Tibial nerve (tissue), 4 donors: ENCODE measurements around the gene POU6F1. TPM values are rescaled to one million over a fixed set of nuclear protein-coding genes. Genes with fewer than 3 reads are reported as not detected.
"Not testable (repeated sequence)": the region's sequence is repeated elsewhere in the genome, so short reads cannot be mapped to it uniquely, and the experiment has no call there.

Experiments
- DNase-seq, 2 donors: peaks; one replicate each; pipeline ENCODE4 v3.0.0-alpha.2; 2019; ENCODE audit warnings: low spot score in 2 of 2
- H3K27ac ChIP-seq, 4 donors: fragments of 200-600 bp; sonication (generic) in 3 of 4; one replicate each; pipeline ENCODE4 v1.5.1; 2017 to 2019; ENCODE audit warnings: mild to moderate bottlenecking in 1 of 4
- H3K27me3 ChIP-seq, 2 donors: fragments of 200-600 bp; sonication (generic) in 1 of 2; one replicate each; pipeline versions ENCODE4 v1.5.1 to v1.6.0; 2017 to 2019
- H3K36me3 ChIP-seq, 3 donors: fragments of 200-600 bp; sonication (generic); one replicate each; pipeline ENCODE4 v1.5.1; 2018 to 2019
- H3K4me1 ChIP-seq, 4 donors: fragments of 200-600 bp; sonication (generic) in 3 of 4; one replicate each; pipeline ENCODE4 v1.5.1; 2017 to 2019
- H3K4me3 ChIP-seq, 4 donors: fragments of 200-600 bp; sonication (generic) in 3 of 4; one replicate each; pipeline ENCODE4 v1.5.1; 2017 to 2019; ENCODE audit warnings: mild to moderate bottlenecking in 1 of 4, moderate library complexity in 1 of 4
- H3K9me3 ChIP-seq, 4 donors: fragments of 200-600 bp; sonication (generic) in 3 of 4; one replicate each; pipeline ENCODE4 v1.5.1; 2017 to 2019
- CTCF ChIP-seq, 5 experiments: fragments of 200-600 bp in 3 of 5; fragments of 450-650 bp in 2 of 5; sonication (generic) in 3 of 5; IDR thresholded peaks; one replicate each; pipeline ENCODE4 v1.5.1; 2016 to 2019; ENCODE audit warnings: antibody characterized with exemption in 5 of 5, mild to moderate bottlenecking in 3 of 5, moderate library complexity in 2 of 5
- EP300 ChIP-seq, 2 donors: sonication (generic); formaldehyde crosslinking; IDR thresholded peaks; one replicate each; pipeline ENCODE4 v1.6.1; 2017; ENCODE audit warnings: antibody characterized with exemption in 2 of 2, mild to moderate bottlenecking in 1 of 2
- POLR2A ChIP-seq, 2 donors: fragments of 450-650 bp; IDR thresholded peaks; one replicate each; pipeline ENCODE4 v1.6.1; 2017; ENCODE audit warnings: antibody characterized with exemption in 2 of 2, mild to moderate bottlenecking in 2 of 2, moderate library complexity in 2 of 2
- WGBS, 2 donors: methylation state at CpG; one replicate each; pipeline ENCODE4 v1.1.5; 2018; 5-methylcytosine and 5-hydroxymethylcytosine counted together
- total RNA-seq, 4 donors: library from RNA; depleted of rRNA; stranded (reverse); fragments of >200 nt; gene quantifications; one replicate each; pipeline ENCODE4 v1.1.0, GENCODE V29; 2016

POU6F1 gene
- total RNA-seq, 4 donors from 2014 or later: 14.4 to 27.5 (median 21.9) TPM

GRCh38 chr12:51229116-51229809, 11.4 kb upstream of the POU6F1 start:
- TF ChIP-seq POLR2A (IDR thresholded peaks at IDR 0.05) (no peak), CTCF (IDR thresholded peaks at IDR 0.05) (no peak), EP300 (IDR thresholded peaks at IDR 0.05) (no peak)
- 91 to 96% methylated on average over 7 of the region's 7 CpGs for WGBS, 2 donors

DNA sequence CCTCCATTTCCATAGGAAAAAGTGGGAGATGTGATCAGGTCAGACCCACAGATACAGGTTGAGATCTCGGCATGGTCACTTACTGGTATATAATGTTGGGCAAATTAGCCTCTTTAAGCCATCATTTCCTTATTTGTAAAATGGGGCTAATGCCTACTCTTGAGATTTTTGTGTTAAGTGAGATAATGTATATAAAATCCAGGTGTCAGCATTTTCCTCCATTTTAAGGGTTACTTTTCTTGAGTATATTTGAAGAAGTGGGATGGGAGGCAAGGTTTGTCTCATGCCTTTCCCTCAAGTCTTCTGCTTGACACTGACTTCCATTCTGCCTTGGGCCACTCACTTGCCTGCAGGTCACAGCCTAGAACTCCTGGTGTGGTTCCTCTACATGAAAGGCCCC, 10.1 kb upstream of the POU6F1 start:
- no peak overlapping the region for H3K27ac ChIP-seq
- no peak for TF ChIP-seq POLR2A (IDR thresholded peaks at IDR 0.05)
- no peak for TF ChIP-seq CTCF (IDR thresholded peaks at IDR 0.05)
- no peak for TF ChIP-seq EP300 (IDR thresholded peaks at IDR 0.05)
- no peak for DNase-seq
- WGBS, 2 donors: 88 to 94% methylated on average over 1 of the region's 1 CpG
- no peaks in the 10 kb centered on the region for H3K27me3 ChIP-seq
- H3K4me1 ChIP-seq: no peaks in the 10 kb centered on the region
- no peak overlapping the region for H3K4me3 ChIP-seq
- H3K9me3 ChIP-seq: no peaks in the 10 kb centered on the region
- peaks cover 0 to 8% (median 0%) of the 10 kb centered on the region in 3 donors for H3K36me3 ChIP-seq

More at GRCh38 chr12:51229116-51229809, 11.4 kb upstream of the POU6F1 start:
- H3K9me3 ChIP-seq: no peaks in the 10 kb centered on the region
- no peaks in the 10 kb centered on the region for H3K27me3 ChIP-seq
- H3K27ac ChIP-seq: no peak overlapping the region
- DNase-seq: no peak
- H3K4me1 ChIP-seq: no peaks in the 10 kb centered on the region
- H3K36me3 ChIP-seq: peaks cover 0 to 8% (median 0%) of the 10 kb centered on the region in 3 donors
- no peak overlapping the region for H3K4me3 ChIP-seq

DNA sequence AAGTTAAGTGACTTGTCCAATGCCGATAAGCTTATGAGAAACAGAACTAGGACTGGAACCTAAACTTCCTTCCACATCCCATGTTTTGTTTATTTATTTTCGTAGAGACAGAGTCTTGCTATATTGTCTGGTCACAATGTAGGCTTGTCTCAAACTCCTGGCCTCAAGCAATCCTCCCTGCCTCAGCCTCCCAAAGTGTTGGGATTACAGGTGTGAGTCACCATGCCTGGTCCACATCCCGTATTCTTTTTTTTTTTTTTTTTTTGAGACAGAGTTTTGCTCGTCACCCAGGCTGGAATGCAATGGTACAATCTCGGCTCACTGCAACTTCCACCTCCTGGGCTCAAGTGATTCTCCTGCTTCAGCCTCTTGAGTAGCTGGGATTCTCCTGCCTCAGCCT, 9.2 kb upstream of the POU6F1 start:
- not testable (repeated sequence) for DNase-seq, H3K36me3 ChIP-seq, H3K27me3 ChIP-seq, H3K9me3 ChIP-seq, H3K4me3 ChIP-seq, H3K27ac ChIP-seq, H3K4me1 ChIP-seq
- WGBS, 2 donors: 81 to 94% methylated on average over 5 of the region's 5 CpGs

DNA sequence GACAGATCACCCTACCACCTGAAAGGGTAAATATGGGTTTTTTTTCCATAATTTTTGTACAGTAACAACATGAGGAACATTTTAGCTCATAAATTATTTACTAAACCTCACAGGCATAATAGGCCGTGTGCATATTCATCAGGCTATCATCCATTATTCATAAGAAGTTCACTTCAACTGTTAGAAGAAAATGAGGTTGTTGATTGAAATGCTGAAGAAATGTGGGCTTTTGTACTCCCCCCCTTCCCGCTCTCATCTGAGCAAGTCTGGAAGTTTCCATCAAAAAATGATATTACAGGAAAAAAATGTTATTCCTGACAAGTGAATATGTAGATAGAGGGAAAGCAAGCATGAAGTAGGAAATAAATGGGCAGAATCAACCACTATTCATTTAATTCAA, 7.9 kb upstream of the POU6F1 start:
- WGBS, 2 donors: 71 to 83% methylated on average over 2 of the region's 2 CpGs
- Histone ChIP-seq H3K9me3 (no peaks in the 10 kb centered on the region), H3K27me3 (no peaks in the 10 kb centered on the region), H3K4me3 (no peak overlapping the region), H3K27ac (no peak overlapping the region), H3K36me3 (peaks cover 0 to 8% (median 0%) of the 10 kb centered on the region in 3 donors), H3K4me1 (no peaks in the 10 kb centered on the region)
- DNase-seq: no peak
- TF ChIP-seq EP300 (IDR thresholded peaks at IDR 0.05) (no peak), CTCF (IDR thresholded peaks at IDR 0.05) (no peak), POLR2A (IDR thresholded peaks at IDR 0.05) (no peak)

DNA sequence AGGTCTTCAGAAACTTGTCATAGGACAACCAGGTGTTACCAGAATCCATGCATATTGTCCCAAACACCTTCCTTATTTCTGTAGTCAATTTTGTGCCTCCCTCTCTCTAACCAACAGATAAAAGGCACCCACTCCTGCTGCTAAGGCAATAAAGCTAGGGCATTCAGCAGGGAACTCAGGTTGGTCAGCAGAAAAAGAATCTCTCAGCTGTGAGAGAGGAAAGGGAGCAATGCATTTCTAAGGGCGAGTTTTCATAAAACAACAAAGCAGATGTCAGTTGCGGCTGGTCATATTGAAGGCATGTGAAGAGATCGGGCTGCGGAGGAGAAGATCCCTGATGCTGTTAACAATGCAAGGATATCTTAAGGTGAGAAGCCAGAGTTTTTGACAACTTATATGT, 7.4 kb upstream of the POU6F1 start:
- Histone ChIP-seq H3K36me3 (peaks cover 0 to 8% (median 0%) of the 10 kb centered on the region in 3 donors), H3K27ac (no peak overlapping the region), H3K4me3 (no peak overlapping the region), H3K27me3 (no peaks in the 10 kb centered on the region), H3K9me3 (no peaks in the 10 kb centered on the region), H3K4me1 (no peaks in the 10 kb centered on the region)
- TF ChIP-seq POLR2A (IDR thresholded peaks at IDR 0.05) (no peak), EP300 (IDR thresholded peaks at IDR 0.05) (no peak), CTCF (IDR thresholded peaks at IDR 0.05) (no peak)
- WGBS, 2 donors: 83 to 86% methylated on average over 4 of the region's 4 CpGs
- DNase-seq: no peak
